Mesothelial cell of epicardium (in vitro differentiated cells): Measurements from ENCODE around the gene SLC27A2. TPM values are rescaled to one million over a fixed set of nuclear protein-coding genes. Genes with fewer than 3 reads are reported as not detected.

Source experiments
- DNase-seq, 2 experiments: peaks; one replicate each; pipeline ENCODE4 v3.0.0; 2021; ENCODE audit warnings: low spot score in 2 of 2; ENCODE audit not compliant: unreplicated experiment in 2 of 2
- H3K27ac Mint-ChIP-seq: 2 replicates; pipeline ENCODE4 v1.8.0; 2021; ENCODE audit warnings: mixed read lengths
- H3K27me3 Mint-ChIP-seq: 2 replicates; pipeline ENCODE4 v1.8.0; 2021; ENCODE audit warnings: low read depth, mixed read lengths
- H3K36me3 Mint-ChIP-seq: 2 replicates; pipeline ENCODE4 v1.8.0; 2021; ENCODE audit warnings: mixed read lengths
- H3K4me1 Mint-ChIP-seq: 2 replicates; pipeline ENCODE4 v1.8.0; 2021; ENCODE audit warnings: mixed read lengths
- H3K4me3 Mint-ChIP-seq: 2 replicates; pipeline ENCODE4 v1.8.0; 2021; ENCODE audit warnings: mild to moderate bottlenecking, moderate library complexity, mixed read lengths
- H3K9me3 Mint-ChIP-seq: 2 replicates; pipeline ENCODE4 v1.8.0; 2021; ENCODE audit warnings: mixed read lengths
- total RNA-seq: library from RNA; stranded (reverse); gene quantifications from 3 replicates; pipeline ENCODE4 v1.2.1, GENCODE V29; 2021
- TF ChIP-seq, protein P1 (sequence below): fragments of 200-600 bp; sonication (generic); IDR thresholded peaks from one replicate; pipeline ENCODE4 v1.5.0; 2021; ENCODE audit warnings: antibody characterized with exemption; ENCODE audit not compliant: unreplicated experiment

SLC27A2 gene
- total RNA-seq, 1 donor from 2014 or later = 3.1 TPM

DNA sequence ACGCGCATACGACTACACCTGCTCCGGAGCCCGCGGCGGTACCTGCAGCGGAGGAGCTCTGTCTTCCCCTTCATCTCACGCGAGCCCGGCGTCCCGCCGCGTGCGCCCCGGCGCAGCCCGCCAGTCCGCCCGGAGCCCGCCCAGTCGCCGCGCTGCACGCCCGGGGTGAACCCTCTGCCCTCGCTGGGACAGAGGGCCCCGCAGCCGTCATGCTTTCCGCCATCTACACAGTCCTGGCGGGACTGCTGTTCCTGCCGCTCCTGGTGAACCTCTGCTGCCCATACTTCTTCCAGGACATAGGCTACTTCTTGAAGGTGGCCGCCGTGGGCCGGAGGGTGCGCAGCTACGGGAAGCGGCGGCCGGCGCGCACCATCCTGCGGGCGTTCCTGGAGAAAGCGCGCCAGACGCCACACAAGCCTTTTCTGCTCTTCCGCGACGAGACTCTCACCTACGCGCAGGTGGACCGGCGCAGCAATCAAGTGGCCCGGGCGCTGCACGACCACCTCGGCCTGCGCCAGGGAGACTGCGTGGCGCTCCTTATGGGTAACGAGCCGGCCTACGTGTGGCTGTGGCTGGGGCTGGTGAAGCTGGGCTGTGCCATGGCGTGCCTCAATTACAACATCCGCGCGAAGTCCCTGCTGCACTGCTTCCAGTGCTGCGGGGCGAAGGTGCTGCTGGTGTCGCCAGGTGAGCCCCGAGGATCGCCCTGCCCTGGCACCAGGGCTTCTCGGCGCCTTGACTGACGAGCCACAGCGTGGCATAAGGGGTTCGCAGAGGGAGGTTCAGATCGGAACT, 420 bp downstream of the SLC27A2 start:
- Mint-ChIP-seq H3K27ac (peak overlapping the region; percentile 54), H3K4me1 (peaks cover 7% of the 10 kb centered on the region), H3K9me3 (no peaks in the 10 kb centered on the region), H3K36me3 (no peaks in the 10 kb centered on the region), H3K4me3 (peak overlapping the region; percentile 91), H3K27me3 (peaks cover 64% of the 10 kb centered on the region)
- peak; percentile 27 to 64 for DNase-seq
- TF ChIP-seq, protein P1, sequence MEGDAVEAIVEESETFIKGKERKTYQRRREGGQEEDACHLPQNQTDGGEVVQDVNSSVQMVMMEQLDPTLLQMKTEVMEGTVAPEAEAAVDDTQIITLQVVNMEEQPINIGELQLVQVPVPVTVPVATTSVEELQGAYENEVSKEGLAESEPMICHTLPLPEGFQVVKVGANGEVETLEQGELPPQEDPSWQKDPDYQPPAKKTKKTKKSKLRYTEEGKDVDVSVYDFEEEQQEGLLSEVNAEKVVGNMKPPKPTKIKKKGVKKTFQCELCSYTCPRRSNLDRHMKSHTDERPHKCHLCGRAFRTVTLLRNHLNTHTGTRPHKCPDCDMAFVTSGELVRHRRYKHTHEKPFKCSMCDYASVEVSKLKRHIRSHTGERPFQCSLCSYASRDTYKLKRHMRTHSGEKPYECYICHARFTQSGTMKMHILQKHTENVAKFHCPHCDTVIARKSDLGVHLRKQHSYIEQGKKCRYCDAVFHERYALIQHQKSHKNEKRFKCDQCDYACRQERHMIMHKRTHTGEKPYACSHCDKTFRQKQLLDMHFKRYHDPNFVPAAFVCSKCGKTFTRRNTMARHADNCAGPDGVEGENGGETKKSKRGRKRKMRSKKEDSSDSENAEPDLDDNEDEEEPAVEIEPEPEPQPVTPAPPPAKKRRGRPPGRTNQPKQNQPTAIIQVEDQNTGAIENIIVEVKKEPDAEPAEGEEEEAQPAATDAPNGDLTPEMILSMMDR = no peak

DNA sequence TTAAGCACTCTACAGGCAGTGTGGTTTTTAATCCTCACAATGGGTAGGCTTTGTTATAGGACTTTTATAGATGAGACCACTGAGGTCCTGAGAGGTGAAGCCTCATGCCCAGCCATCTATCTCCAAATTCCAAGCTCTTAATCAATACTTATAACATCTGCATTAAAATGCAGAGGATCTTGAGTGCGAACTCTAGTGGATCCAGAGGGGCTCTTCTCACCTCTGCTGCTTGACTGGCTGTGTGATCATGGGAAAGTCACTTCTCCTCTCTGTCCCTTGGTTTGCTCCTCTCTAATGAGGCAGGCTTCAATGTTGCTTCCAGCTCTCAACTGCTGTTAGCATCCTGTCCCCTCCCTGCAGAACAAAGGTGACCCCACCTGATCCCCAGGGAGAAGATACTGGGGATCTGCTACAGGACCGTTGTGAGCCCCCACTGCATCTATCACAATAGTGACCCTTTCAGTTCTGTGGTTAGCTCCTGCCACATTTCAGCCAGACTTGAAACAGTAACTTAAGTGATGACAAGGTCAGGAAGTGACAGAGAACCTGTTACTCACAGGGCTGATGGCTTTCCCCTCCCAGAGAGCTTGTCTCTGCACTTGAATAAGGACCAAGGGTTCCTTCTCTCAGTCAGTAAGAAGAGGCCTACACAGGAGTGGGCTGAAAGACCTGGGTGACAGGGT, 1.3 kb downstream of the SLC27A2 start:
- peaks cover 7% of the 10 kb centered on the region for H3K4me1 Mint-ChIP-seq
- H3K36me3 Mint-ChIP-seq = no peaks in the 10 kb centered on the region
- peaks cover 56% of the 10 kb centered on the region for H3K27me3 Mint-ChIP-seq
- DNase-seq = no peak
- H3K27ac Mint-ChIP-seq = no peak overlapping the region
- no peaks in the 10 kb centered on the region for H3K9me3 Mint-ChIP-seq
- H3K4me3 Mint-ChIP-seq = peak overlapping the region; percentile 91
- TF ChIP-seq, protein P1 = no peak

DNA sequence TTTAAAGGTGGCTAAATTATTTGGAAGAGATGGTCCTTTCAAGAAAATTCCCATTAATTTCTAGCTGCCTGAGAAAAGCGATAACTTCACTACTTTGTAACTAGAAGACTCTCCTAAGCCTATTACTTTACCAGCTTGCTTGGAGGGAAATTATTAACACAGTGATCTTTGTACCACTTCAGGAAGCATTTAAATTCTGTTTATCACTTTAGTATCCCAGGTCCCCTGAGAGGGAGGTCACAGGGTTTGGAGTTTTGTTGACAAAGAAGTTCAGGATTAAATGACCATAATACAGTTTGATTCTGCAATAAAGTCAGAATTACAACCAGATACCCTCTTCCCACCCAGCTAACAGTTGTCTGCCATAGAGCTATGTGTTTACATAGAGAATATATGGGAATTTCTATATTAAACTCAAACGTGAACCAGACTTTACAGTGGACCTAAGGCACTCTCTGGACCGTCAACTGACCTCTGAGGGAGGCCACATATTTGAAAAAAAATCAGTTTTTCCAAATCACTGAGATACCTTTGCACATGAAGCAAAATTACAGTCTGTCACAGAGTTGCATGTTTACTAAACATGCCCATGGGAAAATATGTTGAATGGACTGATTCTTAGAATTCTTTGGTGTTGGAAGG, 3.0 kb downstream of the SLC27A2 start:
- H3K4me1 Mint-ChIP-seq = peaks cover 10% of the 10 kb centered on the region
- H3K27me3 Mint-ChIP-seq = peaks cover 41% of the 10 kb centered on the region
- no peak overlapping the region for H3K4me3 Mint-ChIP-seq
- TF ChIP-seq, protein P1 = no peak
- DNase-seq = no peak
- H3K27ac Mint-ChIP-seq = no peak overlapping the region
- H3K36me3 Mint-ChIP-seq = no peaks in the 10 kb centered on the region
- no peaks in the 10 kb centered on the region for H3K9me3 Mint-ChIP-seq

DNA sequence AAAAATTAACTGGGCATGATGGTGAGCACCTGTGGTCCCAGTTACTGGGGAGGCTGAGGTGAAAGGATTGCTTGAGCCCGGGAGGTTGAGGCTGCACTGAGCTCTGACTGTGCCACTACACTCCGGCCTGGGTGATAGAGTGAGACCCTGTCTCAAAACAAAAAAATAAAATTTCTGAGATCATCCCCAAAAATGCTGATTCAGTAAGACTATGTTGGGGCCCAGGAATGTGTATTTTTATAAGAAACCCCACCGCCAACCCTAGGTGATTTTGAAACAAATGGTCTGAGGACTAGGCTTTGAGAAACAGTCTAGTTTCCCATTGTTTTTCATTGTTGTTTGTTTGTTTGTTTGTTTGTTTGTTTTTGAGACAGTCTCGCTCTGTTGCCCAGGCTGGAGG, 4.1 kb downstream of the SLC27A2 start:
- Mint-ChIP-seq H3K27me3 (peaks cover 29% of the 10 kb centered on the region), H3K36me3 (no peaks in the 10 kb centered on the region), H3K27ac (no peak overlapping the region), H3K4me3 (no peak overlapping the region), H3K4me1 (peaks cover 17% of the 10 kb centered on the region), H3K9me3 (no peaks in the 10 kb centered on the region)
- TF ChIP-seq, protein P1 = no peak
- no peak for DNase-seq

DNA sequence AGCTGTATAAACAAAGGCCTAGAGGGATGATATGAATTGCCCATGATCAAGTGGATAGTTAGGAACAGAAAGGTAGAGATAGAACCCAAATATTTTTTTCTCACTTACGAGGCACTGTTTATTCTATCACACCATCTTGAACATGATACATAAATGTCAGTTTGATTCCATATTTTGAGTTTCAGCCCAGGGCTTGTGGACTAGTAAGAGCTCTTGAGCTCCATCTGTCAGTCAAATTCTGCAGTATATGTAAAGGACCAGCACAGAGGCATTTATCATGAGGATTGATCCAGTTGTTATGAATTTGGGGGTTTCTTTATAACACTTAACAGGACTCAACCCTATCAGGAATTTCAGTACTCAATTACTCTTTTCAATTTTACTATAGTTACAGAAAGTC, 4.8 kb downstream of the SLC27A2 start:
- Mint-ChIP-seq H3K27me3 (peaks cover 23% of the 10 kb centered on the region), H3K4me3 (no peak overlapping the region), H3K36me3 (no peaks in the 10 kb centered on the region), H3K27ac (no peak overlapping the region), H3K9me3 (no peaks in the 10 kb centered on the region), H3K4me1 (peaks cover 17% of the 10 kb centered on the region)
- DNase-seq = no peak
- TF ChIP-seq, protein P1 = no peak
